NT2/D1 (cell line): ENCODE results near the gene KRTAP10-1.

Source experiments
- SUZ12 ChIP-seq: IDR thresholded peaks from 2 replicates; pipeline ENCODE4 v1.6.1; 2011; ENCODE audit not compliant: insufficient read length, insufficient read depth; ENCODE audit errors: extremely low read depth
- YY1 ChIP-seq: IDR thresholded peaks from 2 replicates; pipeline ENCODE4 v1.6.1; 2011; ENCODE audit not compliant: insufficient read length, insufficient read depth
- ZNF274 ChIP-seq: IDR thresholded peaks from 2 replicates; pipeline ENCODE4 v1.6.1; 2011; ENCODE audit warnings: mild to moderate bottlenecking, low read depth, low read length

GRCh38 chr21:44510109-44510507 lies 29.9 kb downstream of the KRTAP10-1 start:
- no peak for TF ChIP-seq YY1
- TF ChIP-seq SUZ12: no peak
- no peak for TF ChIP-seq ZNF274
